Measurements from ENCODE around the gene TBL3.

TBL3 gene

DNA sequence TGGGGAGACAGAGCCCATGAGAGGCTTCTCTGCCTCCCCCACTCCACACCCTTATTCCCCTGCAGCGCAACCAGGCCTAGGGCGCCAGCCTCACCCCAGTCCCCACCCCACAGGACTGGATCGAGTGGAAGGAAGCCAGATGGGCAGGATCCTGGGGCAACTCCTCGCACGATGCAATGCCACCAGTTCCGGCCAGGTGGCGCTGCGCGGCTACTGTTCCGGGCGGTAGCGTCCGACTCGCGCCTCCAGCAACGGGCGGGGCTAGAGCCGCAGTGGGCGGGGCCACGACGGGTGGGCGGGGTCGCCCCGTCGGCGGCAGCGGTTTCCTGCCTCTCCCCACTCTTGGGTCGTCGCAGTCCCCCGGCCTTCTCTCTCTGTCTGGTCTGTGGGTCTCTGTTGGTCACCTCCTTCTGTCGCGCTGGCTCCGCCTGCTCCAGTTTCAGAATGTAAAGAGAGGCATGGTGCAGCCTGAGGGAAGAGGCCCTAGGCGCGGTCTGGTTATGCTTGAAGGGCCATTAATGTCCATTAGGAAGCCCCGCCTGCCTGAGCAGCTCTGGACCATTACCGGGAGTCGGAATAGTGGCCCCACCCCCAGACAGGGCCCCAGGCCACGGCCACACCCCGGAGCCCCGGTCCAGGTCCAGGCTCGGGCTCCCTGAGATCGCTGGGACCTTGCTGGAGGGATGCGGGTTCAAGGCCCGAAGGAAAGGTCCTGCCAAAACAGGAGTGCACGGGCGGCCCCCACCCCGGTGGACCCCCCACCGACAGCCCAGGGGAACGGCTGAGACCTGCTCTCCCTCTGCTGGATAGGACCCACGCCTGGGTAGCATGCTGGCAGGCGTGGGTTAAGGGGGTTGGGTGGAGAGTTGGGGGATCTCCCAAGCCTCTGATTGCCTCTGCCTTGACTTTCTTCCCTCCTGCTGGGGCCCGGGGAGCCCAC lies 51.5 kb downstream of the TBL3 start:
- peak; percentile 81 for DNase-seq

DNA sequence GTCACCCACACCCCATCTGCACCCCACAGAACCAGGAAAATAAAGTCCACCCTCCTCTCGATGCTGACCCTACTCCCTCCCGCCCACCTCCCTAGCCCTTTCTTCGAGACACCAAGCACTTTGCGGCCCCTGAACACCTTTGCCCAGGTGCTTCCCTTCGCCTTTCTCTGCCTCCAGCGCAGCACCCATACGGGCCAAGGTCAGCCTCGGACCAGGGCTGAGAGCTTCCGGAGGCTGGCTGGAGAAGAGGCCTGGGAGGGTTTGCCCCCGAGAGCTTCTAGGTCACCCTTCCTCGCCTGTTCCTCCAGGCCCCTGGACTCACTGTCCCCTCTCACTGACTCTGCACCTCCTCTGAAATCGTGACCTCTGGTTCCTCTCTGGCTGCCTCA lies 52.2 kb downstream of the TBL3 start:
- DNase-seq: no peak

GRCh38 chr16:2025251-2025650 lies 53.4 kb downstream of the TBL3 start:
- DNase-seq: no peak

DNA sequence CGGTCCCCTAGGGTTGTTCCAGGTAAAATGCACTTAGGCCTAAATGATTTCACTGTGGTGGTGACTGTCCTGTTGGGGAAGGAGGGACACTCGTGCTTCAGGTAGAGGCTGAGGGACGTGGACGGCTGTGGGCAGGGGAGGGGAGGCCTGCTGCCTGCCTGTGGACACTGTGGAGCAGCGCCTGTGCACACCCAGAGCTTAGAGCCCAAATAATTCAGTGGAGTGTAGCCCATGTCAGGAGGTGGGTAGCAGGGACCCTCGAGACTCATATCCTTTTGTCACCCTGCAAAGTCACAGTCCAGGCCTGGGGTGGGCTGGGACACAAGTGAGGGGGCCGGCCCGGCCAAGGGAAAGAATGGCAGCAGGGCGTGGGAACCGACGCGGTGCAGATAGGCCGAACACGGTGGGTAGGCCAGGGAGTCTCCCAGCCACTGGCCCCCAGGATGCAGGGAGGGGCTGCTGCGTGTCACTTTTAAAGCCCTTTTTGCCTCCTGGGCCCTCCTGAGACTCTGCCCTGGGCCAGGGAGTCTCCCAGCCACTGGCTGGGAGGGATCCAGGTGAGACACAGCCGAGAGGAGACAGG lies 54.1 kb downstream of the TBL3 start:
- DNase-seq: no peak

GRCh38 chr16:2026461-2027023 lies 54.7 kb downstream of the TBL3 start, which contains the start of gene NHERF2:
Gene NHERF2 (plus strand): TSS chr16:2026902. CDS start chr16:2027006, 104 bp downstream.
- no peak for DNase-seq

- no peak for DNase-seq
Observed at GRCh38 chr16:2027024-2028010, 55.5 kb downstream of the TBL3 start.

DNA sequence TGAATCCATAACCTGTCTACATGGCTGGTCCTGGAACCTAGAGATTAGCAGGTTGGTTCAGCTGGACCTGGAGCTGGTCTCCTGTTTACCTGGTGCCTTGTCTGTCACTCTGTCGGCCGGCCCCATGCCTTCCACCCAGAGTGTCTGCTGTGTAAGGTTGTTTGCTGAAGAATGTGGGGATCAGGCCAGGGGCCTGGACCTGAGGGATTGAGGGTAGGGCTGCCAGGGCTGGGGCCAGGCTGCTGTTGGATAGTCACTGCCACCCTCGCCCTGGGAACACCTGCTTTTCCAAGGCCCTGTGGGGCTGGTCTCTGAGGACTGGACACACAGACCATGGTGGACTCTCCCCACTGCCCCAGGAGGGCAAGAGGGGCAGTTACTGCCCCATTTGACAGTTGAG lies 56.3 kb downstream of the TBL3 start:
- no peak for DNase-seq

DNA sequence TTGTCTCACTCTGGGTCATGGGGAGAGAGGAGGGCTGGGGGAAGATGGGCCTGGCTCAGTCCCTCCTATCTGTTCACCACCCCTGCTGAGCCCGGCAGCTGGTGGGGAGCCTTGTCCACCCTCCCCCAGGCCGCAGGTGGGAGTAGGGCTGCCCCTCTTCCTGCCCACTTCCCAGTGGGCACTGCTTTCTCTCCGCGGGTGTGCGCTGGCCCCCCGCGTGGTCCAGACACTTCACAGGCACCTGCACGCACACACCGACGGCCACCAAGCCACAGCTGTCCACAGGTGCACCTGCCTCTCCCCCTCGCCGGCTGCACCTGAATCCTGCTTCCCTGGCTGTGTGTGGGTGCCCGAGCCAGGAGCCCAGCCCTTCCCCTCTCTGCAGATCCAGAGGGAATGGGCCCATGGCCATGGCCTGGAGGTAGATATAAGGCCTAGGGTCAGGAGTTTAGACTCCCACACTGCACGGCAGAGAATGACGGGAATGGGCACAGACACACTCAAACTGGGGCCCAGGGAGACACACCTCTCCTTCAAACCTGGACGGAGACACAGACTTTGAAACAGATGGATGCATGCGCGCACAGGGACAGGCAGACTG lies 56.9 kb downstream of the TBL3 start:
- peak; percentile 81 for DNase-seq

GRCh38 chr16:2029350-2029749 lies 57.5 kb downstream of the TBL3 start:
- DNase-seq: no peak

GRCh38 chr16:2030036-2030435 lies 58.2 kb downstream of the TBL3 start:
- DNase-seq: no peak

DNA sequence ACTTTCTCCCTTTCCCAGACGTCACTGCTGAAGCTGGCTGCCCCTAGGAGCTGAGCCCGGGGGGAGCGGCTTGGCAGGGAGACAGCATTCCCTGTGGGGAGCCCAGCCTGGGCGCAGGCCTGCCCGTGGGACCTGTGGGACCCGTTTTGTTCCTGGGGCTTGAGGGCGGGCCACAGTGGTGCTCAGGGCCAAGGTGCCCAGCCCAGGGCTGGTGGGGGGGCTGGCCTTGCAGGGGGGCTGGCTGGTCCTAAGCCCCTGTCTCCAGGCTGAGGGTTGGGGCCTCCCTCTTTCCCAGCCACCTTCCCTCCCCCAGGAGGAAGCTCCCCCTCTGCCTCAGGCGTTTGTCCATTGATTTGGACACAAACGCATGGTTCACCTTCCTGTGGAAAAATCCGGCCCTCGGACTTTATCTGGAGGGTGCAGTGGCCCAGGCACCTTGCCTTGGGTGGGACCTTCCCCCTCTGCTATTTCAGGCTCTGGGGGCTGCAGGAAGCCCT lies 59.3 kb downstream of the TBL3 start:
- peak; percentile 42 for DNase-seq
